Measurements from ENCODE around the gene SOX8. TPM values are rescaled to one million over a fixed set of nuclear protein-coding genes. Genes with fewer than 3 reads are reported as not detected.

SOX8 gene
- total RNA-seq, 1 donor from 2014 or later = 0.74 TPM

DNA sequence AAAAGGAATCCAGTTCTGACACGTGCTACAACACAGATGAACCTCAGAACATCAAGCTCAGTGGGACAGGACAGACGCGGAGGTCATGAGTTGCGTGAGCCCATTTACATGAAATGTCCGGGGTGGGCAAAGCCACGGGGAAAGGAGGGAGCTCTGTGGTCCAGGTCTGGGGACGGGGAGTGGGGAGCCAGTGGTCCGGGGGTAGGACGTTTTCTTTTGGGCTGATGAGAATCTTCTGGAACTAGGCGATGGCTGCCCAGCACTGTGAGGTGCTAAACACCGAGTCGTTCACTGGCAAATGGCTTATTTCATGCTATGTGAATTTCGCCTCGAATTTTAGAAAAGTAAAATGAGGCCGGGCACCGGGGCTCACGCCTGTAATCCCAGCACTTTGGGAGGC lies 8.2 kb upstream of the SOX8 start:
- Histone ChIP-seq H3K27ac (no peak overlapping the region), H3K4me1 (peaks cover 32% of the 10 kb centered on the region), H3K9me3 (no peaks in the 10 kb centered on the region), H3K4me3 (no peak overlapping the region), H3K36me3 (no peaks in the 10 kb centered on the region), H3K27me3 (no peaks in the 10 kb centered on the region)
- intact Hi-C loops (cut with DNase I) = no loop called here
- no peak for DNase-seq (ENCODE audit: extremely low spot score in 2 of 2)
- no peak for TF ChIP-seq POLR2AphosphoS5 (IDR thresholded peaks at IDR 0.05; ENCODE audit: insufficient read depth in 1 of 2, low read depth in 1 of 2)
- TF ChIP-seq, protein P1, sequence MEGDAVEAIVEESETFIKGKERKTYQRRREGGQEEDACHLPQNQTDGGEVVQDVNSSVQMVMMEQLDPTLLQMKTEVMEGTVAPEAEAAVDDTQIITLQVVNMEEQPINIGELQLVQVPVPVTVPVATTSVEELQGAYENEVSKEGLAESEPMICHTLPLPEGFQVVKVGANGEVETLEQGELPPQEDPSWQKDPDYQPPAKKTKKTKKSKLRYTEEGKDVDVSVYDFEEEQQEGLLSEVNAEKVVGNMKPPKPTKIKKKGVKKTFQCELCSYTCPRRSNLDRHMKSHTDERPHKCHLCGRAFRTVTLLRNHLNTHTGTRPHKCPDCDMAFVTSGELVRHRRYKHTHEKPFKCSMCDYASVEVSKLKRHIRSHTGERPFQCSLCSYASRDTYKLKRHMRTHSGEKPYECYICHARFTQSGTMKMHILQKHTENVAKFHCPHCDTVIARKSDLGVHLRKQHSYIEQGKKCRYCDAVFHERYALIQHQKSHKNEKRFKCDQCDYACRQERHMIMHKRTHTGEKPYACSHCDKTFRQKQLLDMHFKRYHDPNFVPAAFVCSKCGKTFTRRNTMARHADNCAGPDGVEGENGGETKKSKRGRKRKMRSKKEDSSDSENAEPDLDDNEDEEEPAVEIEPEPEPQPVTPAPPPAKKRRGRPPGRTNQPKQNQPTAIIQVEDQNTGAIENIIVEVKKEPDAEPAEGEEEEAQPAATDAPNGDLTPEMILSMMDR (IDR thresholded peaks at IDR 0.05) = no peak
- TF ChIP-seq POLR2A (IDR thresholded peaks at IDR 0.05) = no peak

DNA sequence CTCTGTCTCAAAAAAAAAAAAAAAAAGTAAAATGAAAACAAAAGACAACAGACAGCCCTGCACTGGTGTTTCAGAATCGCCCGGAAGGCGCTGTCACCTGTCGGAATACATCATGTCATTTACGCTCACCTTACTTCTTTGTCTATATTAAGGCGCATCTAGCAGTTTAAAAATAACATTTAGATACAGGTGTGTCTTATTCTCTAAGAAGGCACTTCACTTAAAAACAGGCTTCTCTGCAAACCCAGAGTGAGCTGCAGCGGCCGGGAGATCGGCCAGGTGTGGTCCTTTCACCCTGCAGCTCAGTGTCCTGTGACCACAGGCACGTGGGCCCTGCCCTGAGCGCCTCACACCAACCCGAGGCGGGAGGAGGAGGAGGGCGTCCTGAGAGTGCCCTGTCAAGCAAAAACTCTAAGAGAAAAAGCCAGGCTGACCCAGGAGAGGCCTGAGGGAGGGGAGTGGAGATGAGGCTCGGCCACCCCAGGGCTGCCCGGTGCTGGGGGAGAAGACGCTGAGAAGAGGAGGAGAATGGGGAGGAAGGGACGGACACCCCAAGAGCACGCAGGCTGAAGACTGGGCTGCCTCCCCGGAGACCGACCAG lies 7.5 kb upstream of the SOX8 start:
- H3K36me3 ChIP-seq = no peaks in the 10 kb centered on the region
- no peak overlapping the region for H3K4me3 ChIP-seq
- intact Hi-C loops (cut with DNase I) = no loop called here
- H3K9me3 ChIP-seq = no peaks in the 10 kb centered on the region
- H3K27ac ChIP-seq = no peak overlapping the region
- no peak for DNase-seq (ENCODE audit: extremely low spot score in 2 of 2)
- no peaks in the 10 kb centered on the region for H3K27me3 ChIP-seq
- TF ChIP-seq POLR2AphosphoS5 (IDR thresholded peaks at IDR 0.05; ENCODE audit: insufficient read depth in 1 of 2, low read depth in 1 of 2) (no peak), POLR2A (IDR thresholded peaks at IDR 0.05) (no peak)
- TF ChIP-seq, protein P1 (IDR thresholded peaks at IDR 0.05) = no peak
- H3K4me1 ChIP-seq = peaks cover 24% of the 10 kb centered on the region

DNA sequence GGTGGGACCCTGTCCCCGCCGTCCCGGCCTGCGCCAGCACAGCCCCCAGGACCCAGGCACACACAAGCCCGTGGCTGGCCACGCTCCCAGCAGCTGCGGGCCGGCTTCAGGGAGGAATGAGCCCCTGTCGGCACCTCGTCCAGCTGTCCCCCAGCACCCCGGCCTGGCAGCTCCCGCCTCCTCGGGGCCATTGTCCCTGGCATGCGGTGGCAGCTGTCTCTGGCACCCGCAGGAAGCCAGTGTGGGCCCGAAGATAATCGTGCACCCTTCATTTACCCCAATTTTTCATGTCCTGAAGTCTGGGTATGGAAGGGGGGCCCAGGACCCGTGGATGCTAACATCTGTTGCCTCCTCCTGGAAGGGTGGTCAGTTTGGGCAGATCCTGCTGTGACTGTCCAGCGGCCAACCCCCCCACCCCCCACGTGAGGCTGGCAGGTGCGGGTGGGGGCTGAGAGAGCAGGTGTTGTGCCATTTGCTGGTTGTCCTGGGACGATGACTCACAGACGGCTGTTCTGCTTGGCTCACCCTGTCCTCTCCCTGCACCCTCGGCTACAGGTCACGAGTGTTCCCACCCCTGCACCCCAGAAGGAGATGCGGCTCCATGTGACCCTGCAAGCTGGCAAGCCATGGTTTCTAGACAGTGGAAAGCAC lies 6.8 kb upstream of the SOX8 start:
- Histone ChIP-seq H3K4me3 (no peak overlapping the region), H3K9me3 (no peaks in the 10 kb centered on the region), H3K27me3 (no peaks in the 10 kb centered on the region), H3K4me1 (peaks cover 18% of the 10 kb centered on the region), H3K36me3 (no peaks in the 10 kb centered on the region), H3K27ac (no peak overlapping the region)
- intact Hi-C loops (cut with DNase I) = no loop called here
- no peak for TF ChIP-seq POLR2AphosphoS5 (IDR thresholded peaks at IDR 0.05; ENCODE audit: insufficient read depth in 1 of 2, low read depth in 1 of 2)
- no peak for TF ChIP-seq POLR2A (IDR thresholded peaks at IDR 0.05)
- TF ChIP-seq, protein P1 (IDR thresholded peaks at IDR 0.05) = no peak
- DNase-seq (ENCODE audit: extremely low spot score in 2 of 2) = no peak

DNA sequence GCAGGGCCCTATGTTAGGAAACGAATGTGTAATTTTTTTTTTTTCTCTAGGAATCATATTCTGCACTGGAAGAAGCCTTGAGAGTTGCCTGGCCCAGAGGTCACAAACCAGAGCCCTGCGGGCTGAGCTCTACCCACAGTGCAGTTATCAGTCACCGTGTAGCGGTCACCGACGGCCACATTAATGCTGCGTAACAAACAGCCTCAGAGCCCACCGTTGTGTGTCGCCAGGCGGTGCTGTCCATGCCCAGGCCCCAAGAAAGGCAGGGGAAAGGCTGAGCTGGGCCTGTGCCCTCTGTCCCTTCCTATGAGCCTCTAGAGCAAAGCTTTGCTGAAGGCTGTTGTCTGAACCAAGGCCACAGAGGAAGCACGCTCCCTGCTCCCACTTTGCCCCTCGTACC lies 6.3 kb upstream of the SOX8 start:
- intact Hi-C loops (cut with DNase I) = no loop called here
- H3K36me3 ChIP-seq = no peaks in the 10 kb centered on the region
- peaks cover 18% of the 10 kb centered on the region for H3K4me1 ChIP-seq
- no peak overlapping the region for H3K4me3 ChIP-seq
- H3K9me3 ChIP-seq = no peaks in the 10 kb centered on the region
- H3K27ac ChIP-seq = no peak overlapping the region
- no peaks in the 10 kb centered on the region for H3K27me3 ChIP-seq
- TF ChIP-seq, protein P1 (IDR thresholded peaks at IDR 0.05) = no peak
- TF ChIP-seq POLR2A (IDR thresholded peaks at IDR 0.05) (no peak), POLR2AphosphoS5 (IDR thresholded peaks at IDR 0.05; ENCODE audit: insufficient read depth in 1 of 2, low read depth in 1 of 2) (no peak)
- DNase-seq (ENCODE audit: extremely low spot score in 2 of 2) = no peak

DNA sequence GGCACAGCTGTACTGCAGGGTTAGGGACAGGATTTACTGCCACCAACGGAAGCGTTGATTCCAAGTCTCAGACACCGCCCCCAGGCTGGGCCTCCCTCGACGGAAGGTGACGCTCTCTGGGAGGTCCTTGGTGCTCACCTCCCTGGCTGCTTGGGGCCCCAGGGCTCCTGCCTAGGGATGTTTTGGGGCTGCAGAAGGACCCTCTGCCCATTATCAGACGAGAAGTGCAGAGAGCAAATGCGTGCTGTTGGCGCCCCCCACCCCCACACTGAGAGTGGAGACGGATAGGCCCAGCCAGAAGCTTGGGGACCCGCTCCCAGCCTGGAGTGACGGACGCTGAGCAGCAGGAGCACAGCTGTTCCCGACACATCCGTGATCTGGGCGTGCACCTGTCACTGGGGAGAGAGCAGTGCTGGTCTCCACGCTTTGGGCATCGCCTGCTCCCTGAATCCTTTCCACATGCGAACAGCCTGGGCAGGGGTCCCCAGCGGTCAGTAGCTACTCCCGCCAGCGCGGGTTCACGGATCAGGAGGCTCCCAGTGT lies 5.1 kb upstream of the SOX8 start:
- H3K9me3 ChIP-seq = no peaks in the 10 kb centered on the region
- no peak for DNase-seq (ENCODE audit: extremely low spot score in 2 of 2)
- intact Hi-C loops (cut with DNase I) = no loop called here
- H3K4me3 ChIP-seq = no peak overlapping the region
- H3K4me1 ChIP-seq = peaks cover 16% of the 10 kb centered on the region
- TF ChIP-seq, protein P1 (IDR thresholded peaks at IDR 0.05) = no peak
- TF ChIP-seq POLR2AphosphoS5 (IDR thresholded peaks at IDR 0.05; ENCODE audit: insufficient read depth in 1 of 2, low read depth in 1 of 2) (no peak), POLR2A (IDR thresholded peaks at IDR 0.05) (no peak)
- H3K36me3 ChIP-seq = no peaks in the 10 kb centered on the region
- no peak overlapping the region for H3K27ac ChIP-seq
- no peaks in the 10 kb centered on the region for H3K27me3 ChIP-seq
